Nephron progenitor cell (in vitro differentiated cells): Measurements from ENCODE around the gene PRR15L.

ENCODE experiments used
- DNase-seq: peaks from one replicate; pipeline ENCODE4 v3.0.0; 2021
- H3K27ac Mint-ChIP-seq: 2 replicates; pipeline ENCODE4 v1.8.0; 2021; ENCODE audit warnings: mild to moderate bottlenecking, moderate library complexity, mixed read lengths
- H3K27me3 Mint-ChIP-seq: 2 replicates; pipeline ENCODE4 v1.8.0; 2021; ENCODE audit warnings: mild to moderate bottlenecking, low read depth, mixed read lengths; ENCODE audit not compliant: poor library complexity
- H3K36me3 Mint-ChIP-seq: 2 replicates; pipeline ENCODE4 v1.8.0; 2021; ENCODE audit warnings: low read depth, mixed read lengths
- H3K4me1 Mint-ChIP-seq: 2 replicates; pipeline ENCODE4 v1.8.0; 2021; ENCODE audit warnings: mixed read lengths
- H3K4me3 Mint-ChIP-seq: 2 replicates; pipeline ENCODE4 v1.8.0; 2021; ENCODE audit warnings: mild to moderate bottlenecking, moderate library complexity, mixed read lengths
- H3K9me3 Mint-ChIP-seq: 2 replicates; pipeline ENCODE4 v1.8.0; 2021; ENCODE audit warnings: mild to moderate bottlenecking, moderate library complexity, mixed read lengths
- CTCF ChIP-seq: fragments of 200-600 bp; sonication (generic); IDR thresholded peaks from 2 replicates; pipeline ENCODE4 v1.5.0; 2021; ENCODE audit warnings: antibody characterized with exemption

Gene PRR15L

GRCh38 chr17:47953909-47954308, 3.8 kb downstream of the PRR15L start:
- H3K36me3 Mint-ChIP-seq, result no peaks in the 10 kb centered on the region
- H3K4me1 Mint-ChIP-seq, result peaks cover 32% of the 10 kb centered on the region
- H3K27me3 Mint-ChIP-seq, result peaks cover 24% of the 10 kb centered on the region
- DNase-seq, result no peak
- no peak overlapping the region for H3K27ac Mint-ChIP-seq
- H3K4me3 Mint-ChIP-seq, result no peak overlapping the region
- no peaks in the 10 kb centered on the region for H3K9me3 Mint-ChIP-seq
- no peak for TF ChIP-seq CTCF

DNA sequence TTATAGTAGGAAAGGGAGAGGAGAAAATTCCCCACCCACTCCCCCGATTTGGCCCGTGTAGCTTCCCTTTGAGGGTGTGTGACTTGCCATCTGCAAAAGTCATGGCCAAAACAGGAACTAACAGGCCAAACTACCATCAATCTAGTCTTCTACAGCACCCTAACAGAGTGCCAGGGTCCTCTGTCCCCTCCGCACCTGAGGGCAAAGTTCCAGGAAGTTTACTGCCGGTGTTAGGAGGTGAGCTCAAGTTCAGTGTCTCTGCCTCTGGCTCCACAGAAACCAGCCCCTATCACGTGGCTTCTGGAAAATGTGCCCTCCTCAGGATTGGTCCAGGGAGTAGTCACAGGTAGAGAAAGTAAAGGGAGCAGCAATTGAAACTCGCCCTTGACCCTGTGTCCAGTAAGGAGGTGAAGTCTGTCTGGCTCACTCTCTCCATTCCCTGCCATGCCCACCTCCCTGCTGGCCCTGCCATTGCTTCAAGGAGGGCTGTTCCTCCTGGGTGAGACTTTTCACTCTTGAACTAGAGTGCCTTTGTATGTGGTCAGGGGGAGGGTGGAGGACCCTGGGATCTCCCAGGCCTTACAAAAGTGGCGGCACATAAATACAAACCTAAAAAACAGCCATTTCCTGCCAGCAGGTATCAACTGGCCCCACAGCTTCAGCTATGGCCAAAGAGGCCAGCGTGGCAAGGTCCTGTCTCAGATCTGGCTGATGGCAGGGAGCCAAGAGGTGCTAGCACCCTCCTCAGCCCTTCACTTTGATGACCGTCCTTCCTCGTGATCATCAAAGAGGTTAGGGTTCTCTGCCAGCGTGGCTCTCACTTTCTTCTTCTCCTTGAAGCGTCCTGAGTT, 5.3 kb downstream of the PRR15L start:
- Mint-ChIP-seq H3K27me3 (peaks cover 14% of the 10 kb centered on the region), H3K36me3 (no peaks in the 10 kb centered on the region), H3K27ac (no peak overlapping the region), H3K9me3 (no peaks in the 10 kb centered on the region), H3K4me3 (no peak overlapping the region), H3K4me1 (peaks cover 28% of the 10 kb centered on the region)
- TF ChIP-seq CTCF, result no peak
- no peak for DNase-seq

- Mint-ChIP-seq H3K4me1 (peaks cover 17% of the 10 kb centered on the region), H3K4me3 (no peak overlapping the region), H3K9me3 (no peaks in the 10 kb centered on the region), H3K27ac (no peak overlapping the region), H3K36me3 (no peaks in the 10 kb centered on the region), H3K27me3 (peaks cover 7% of the 10 kb centered on the region)
- TF ChIP-seq CTCF, result no peak
- DNase-seq, result no peak
Observed at GRCh38 chr17:47950448-47950847, 7.2 kb downstream of the PRR15L start.

- TF ChIP-seq CTCF, result no peak
- Mint-ChIP-seq H3K9me3 (no peaks in the 10 kb centered on the region), H3K36me3 (no peaks in the 10 kb centered on the region), H3K27me3 (peaks cover 7% of the 10 kb centered on the region), H3K4me1 (peaks cover 17% of the 10 kb centered on the region), H3K4me3 (no peak overlapping the region), H3K27ac (no peak overlapping the region)
- no peak for DNase-seq
Observed at GRCh38 chr17:47949946-47950345, 7.7 kb downstream of the PRR15L start.

DNA sequence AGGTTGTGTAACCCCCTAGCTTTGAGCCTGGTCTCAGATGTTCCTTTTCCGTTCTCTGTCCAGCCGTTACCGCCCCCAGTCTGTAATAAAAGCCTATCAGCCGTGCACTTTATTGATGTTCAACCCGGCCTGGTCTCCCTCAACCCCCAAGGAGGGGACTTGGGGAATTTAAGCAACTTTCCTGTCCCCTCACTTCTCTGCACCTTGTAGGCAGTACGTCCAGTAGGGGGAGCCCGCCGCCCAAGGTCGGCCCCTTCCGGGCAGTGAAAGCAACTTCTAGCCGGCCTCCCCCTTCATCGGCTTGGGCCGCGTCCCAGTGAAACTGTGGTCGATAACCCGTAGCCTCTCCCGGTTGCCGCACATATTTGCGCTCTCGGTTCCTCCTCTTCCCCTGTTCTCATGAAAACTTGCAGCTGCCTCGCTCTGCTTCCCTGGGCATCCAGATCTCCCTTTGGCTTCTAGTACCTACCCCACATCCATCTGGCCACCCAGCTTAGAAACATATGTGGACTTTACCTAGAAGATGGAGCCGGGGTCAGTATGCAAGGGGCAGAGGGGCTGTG, 8.4 kb downstream of the PRR15L start:
- H3K27me3 Mint-ChIP-seq, result peaks cover 7% of the 10 kb centered on the region
- peaks cover 17% of the 10 kb centered on the region for H3K4me1 Mint-ChIP-seq
- H3K36me3 Mint-ChIP-seq, result no peaks in the 10 kb centered on the region
- H3K27ac Mint-ChIP-seq, result peak overlapping the region; percentile 41
- H3K4me3 Mint-ChIP-seq, result peak overlapping the region; percentile 60
- peak; percentile 91 for TF ChIP-seq CTCF
- no peaks in the 10 kb centered on the region for H3K9me3 Mint-ChIP-seq
- DNase-seq, result peak; percentile 98
